Stomach smooth muscle (tissue), 2 donors: ENCODE measurements around the gene TMEM131L.

Experiments used
- H3K27ac ChIP-seq: one replicate; pipeline ENCODE4 v1.7.0; 2013; ENCODE audit warnings: mild to moderate bottlenecking, low read length, inconsistent platforms
- H3K27me3 ChIP-seq, 2 donors: one replicate each; pipeline ENCODE4 v1.7.0; 2013; ENCODE audit warnings: low read length in 2 of 2; ENCODE audit not compliant: insufficient read depth in 2 of 2, control insufficient read depth in 1 of 2
- H3K36me3 ChIP-seq, 2 donors: one replicate each; pipeline ENCODE4 v1.7.0; 2013; ENCODE audit warnings: low read length in 2 of 2; ENCODE audit not compliant: control insufficient read depth in 2 of 2, insufficient read depth in 2 of 2
- H3K4me1 ChIP-seq: one replicate; pipeline ENCODE4 v1.7.0; 2013; ENCODE audit warnings: low read length; ENCODE audit not compliant: control insufficient read depth, insufficient read depth
- H3K4me3 ChIP-seq, 2 donors: one replicate each; pipeline ENCODE4 v1.7.0; 2013; ENCODE audit warnings: low read length in 2 of 2
- H3K9ac ChIP-seq, 2 donors: one replicate each; pipeline ENCODE4 v1.7.0; 2013; ENCODE audit warnings: low read length in 2 of 2, mild to moderate bottlenecking in 1 of 2
- H3K9me3 ChIP-seq, 2 donors: one replicate each; pipeline ENCODE4 v1.7.0; 2013; ENCODE audit warnings: low read length in 2 of 2; ENCODE audit not compliant: control insufficient read depth in 2 of 2
- donor health status: healthy.
- donor health status: Pancreatic carcinoma.

The TMEM131L gene

GRCh38 chr4:153679486-153679885, 213.3 kb downstream of the TMEM131L start:
- Histone ChIP-seq H3K4me1 (peaks cover 9% of the 10 kb centered on the region), H3K9ac (no peak overlapping the region), H3K4me3 (no peak overlapping the region), H3K36me3 (no peaks in the 10 kb centered on the region), H3K27ac (no peak overlapping the region), H3K9me3 (peaks cover 0 to 2% of the 10 kb centered on the region in 2 donors), H3K27me3 (no peaks in the 10 kb centered on the region)

GRCh38 chr4:153683763-153684181, 217.6 kb downstream of the TMEM131L start:
- Histone ChIP-seq H3K27ac (no peak overlapping the region), H3K9ac (peak overlapping the region in 1 of 2 donors; percentile 65)

GRCh38 chr4:153684182-153684970, 218.2 kb downstream of the TMEM131L start, which contains the start of gene TLR2:
Gene TLR2, plus strand, starts transcription at chr4:153684280. Its CDS starts 18,628 bp downstream, at chr4:153702908.
- Histone ChIP-seq H3K9me3 (no peaks in the 10 kb centered on the region), H3K9ac (peak within 1 kb of the TSS; percentile 58 to 65), H3K36me3 (no peaks in the 10 kb centered on the region), H3K4me1 (peaks cover 12% of the 10 kb centered on the region), H3K27me3 (no peaks in the 10 kb centered on the region), H3K4me3 (peak within 1 kb of the TSS; percentile 75 to 82), H3K27ac (no peak within 1 kb of the TSS)

More at GRCh38 chr4:153683763-153684181, 217.6 kb downstream of the TMEM131L start:
- peaks cover 12% of the 10 kb centered on the region for H3K4me1 ChIP-seq
- peak overlapping the region; percentile 75 to 82 for H3K4me3 ChIP-seq
- H3K36me3 ChIP-seq = no peaks in the 10 kb centered on the region
- no peaks in the 10 kb centered on the region for H3K27me3 ChIP-seq
- H3K9me3 ChIP-seq = no peaks in the 10 kb centered on the region

- peaks cover 12% of the 10 kb centered on the region for H3K4me1 ChIP-seq
- no peak overlapping the region for H3K27ac ChIP-seq
- H3K9me3 ChIP-seq = no peaks in the 10 kb centered on the region
- H3K36me3 ChIP-seq = no peaks in the 10 kb centered on the region
- no peaks in the 10 kb centered on the region for H3K27me3 ChIP-seq
- peak overlapping the region; percentile 58 to 65 for H3K9ac ChIP-seq
- H3K4me3 ChIP-seq = peak overlapping the region; percentile 75 to 82
Observed at GRCh38 chr4:153684971-153685371, 218.8 kb downstream of the TMEM131L start.
